IMR-90 (cell line): ENCODE data around the gene SEZ6L2.

ENCODE experiments used
- CEBPB ChIP-seq: IDR thresholded peaks from 2 replicates; pipeline ENCODE4 v1.6.1; 2012; ENCODE audit warnings: low read depth, low read length, improper control_type of control experiment
- CTCF ChIP-seq: conservative IDR thresholded peaks from 2 replicates; pipeline ENCODE4 v1.5.1; 2012; ENCODE audit warnings: mild to moderate bottlenecking, low read depth, low read length, improper control_type of control experiment
- FOS ChIP-seq: fragments of 150-350 bp; IDR thresholded peaks from 2 replicates; pipeline ENCODE4 v1.6.1; 2016; ENCODE audit warnings: low read depth, low read length
- MAZ ChIP-seq: IDR thresholded peaks from 2 replicates; pipeline ENCODE4 v1.6.1; 2012; ENCODE audit warnings: low read depth, mild to moderate bottlenecking, low read length, improper control_type of control experiment, moderate library complexity, borderline replicate concordance
- MXI1 ChIP-seq: IDR thresholded peaks from 2 replicates; pipeline ENCODE4 v1.6.1; 2012; ENCODE audit warnings: low read depth, mild to moderate bottlenecking, low read length, moderate library complexity, borderline replicate concordance
- NFE2L2 ChIP-seq: fragments of 150-350 bp; IDR thresholded peaks from 2 replicates; pipeline ENCODE4 v1.6.1; 2016; ENCODE audit warnings: low read depth, mild to moderate bottlenecking, low read length
- POLR2A ChIP-seq: IDR thresholded peaks from 2 replicates; pipeline ENCODE4 v1.6.1; 2012; ENCODE audit warnings: mild to moderate bottlenecking, low read depth, low read length
- RAD21 ChIP-seq: IDR thresholded peaks from 2 replicates; pipeline ENCODE4 v1.6.1; 2012; ENCODE audit warnings: low read length, improper control_type of control experiment
- RCOR1 ChIP-seq: IDR thresholded peaks from 2 replicates; pipeline ENCODE4 v1.6.1; 2012; ENCODE audit warnings: mild to moderate bottlenecking, low read length, improper control_type of control experiment; ENCODE audit not compliant: insufficient replicate concordance
- SMC3 ChIP-seq: fragments of 150-350 bp; IDR thresholded peaks from 2 replicates; pipeline ENCODE4 v1.6.1; 2016; ENCODE audit warnings: low read depth, mild to moderate bottlenecking, antibody characterized with exemption, low read length, moderate library complexity

- TF ChIP-seq FOS (no peak), MAZ (no peak), CTCF (no peak), NFE2L2 (no peak), SMC3 (no peak), POLR2A (no peak), CEBPB (peak; percentile 71), RCOR1 (no peak), MXI1 (no peak), RAD21 (no peak)
Observed at GRCh38 chr16:29909391-29909790, 10.0 kb upstream of the SEZ6L2 start.
